Activated CD4-positive, alpha-beta T cell treated with anti-CD3 and anti-CD28 coated beads for 1 hour (primary cell): Measurements from ENCODE around the gene IL25.
"Not testable (repeated sequence)": the region's sequence is repeated elsewhere in the genome, so short reads cannot be mapped to it uniquely, and the experiment has no call there.

Experiments
- DNase-seq: peaks from one replicate; pipeline ENCODE4 v3.0.0-alpha.2; 2020

The IL25 gene

DNA sequence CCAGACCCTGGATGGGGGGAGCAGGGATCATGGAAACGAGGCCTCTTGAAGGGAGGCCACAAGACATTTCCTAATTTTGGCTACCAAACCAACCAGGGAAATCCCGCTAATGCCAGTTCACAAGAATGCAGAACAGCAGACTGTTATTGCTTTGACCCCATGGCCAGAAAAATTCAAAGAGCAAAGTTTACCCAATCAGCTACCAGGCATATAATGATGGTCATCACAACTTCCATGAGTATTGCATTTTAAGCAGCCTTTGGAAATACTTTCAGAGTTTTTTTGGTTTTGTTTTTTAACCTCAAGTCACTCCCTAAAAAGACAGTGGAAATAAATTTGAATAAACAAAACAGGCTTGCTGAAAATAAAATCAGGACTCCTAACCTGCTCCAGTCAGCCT lies at the start of gene IL25:
Gene IL25 (plus strand): TSS at position 301 of the 400 bp plus-strand sequence.
- no peak for DNase-seq

GRCh38 chr14:23323838-23324454 lies 48.7 kb upstream of the IL25 start:
- no peak for DNase-seq

DNA sequence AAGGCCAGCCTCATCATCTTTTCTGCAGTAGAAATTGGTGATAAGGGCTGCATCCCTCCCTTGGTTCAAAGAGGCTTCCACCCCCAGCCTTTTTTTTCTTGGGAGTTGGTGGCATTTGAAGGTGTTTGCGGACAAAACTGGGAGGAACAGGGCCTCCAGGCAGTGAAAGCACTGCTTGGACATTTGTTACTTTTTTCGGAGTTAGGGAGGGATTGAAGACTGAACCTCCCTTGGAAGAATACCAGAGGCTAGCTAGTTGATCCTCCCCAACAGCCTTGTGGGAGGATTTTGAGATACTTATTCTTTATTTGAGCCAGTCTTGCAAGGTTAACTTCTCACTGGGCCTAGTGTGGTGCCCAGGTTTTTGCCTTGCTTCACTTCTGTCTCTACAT lies 48.2 kb upstream of the IL25 start:
- DNase-seq: no peak

DNA sequence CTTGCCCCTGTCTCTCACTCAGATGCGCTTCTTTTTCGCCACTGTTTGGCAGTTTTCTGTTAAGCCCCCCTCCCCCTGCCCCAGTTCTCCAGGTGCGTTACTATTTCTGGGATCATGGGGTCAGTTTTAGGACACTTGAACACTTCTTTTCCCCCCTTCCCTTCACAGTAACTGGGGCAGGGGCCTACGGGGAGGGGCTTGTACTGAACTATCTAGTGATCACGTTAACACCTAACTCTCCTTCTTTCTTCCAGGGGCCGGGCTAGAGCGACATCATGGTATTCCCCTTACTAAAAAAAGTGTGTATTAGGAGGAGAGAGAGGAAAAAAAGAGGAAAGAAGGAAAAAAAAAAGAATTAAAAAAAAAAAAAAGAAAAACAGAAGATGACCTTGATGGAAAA lies 47.6 kb upstream of the IL25 start:
- no peak for DNase-seq

- DNase-seq: not testable (repeated sequence)
These were observed 46.9 kb upstream of the IL25 start for GRCh38 chr14:23325746-23326145.

GRCh38 chr14:23326491-23327332 lies 45.9 kb upstream of the IL25 start:
- no peak for DNase-seq

- DNase-seq: peak; percentile 44
These were observed 44.5 kb upstream of the IL25 start for GRCh38 chr14:23327947-23328744.

DNA sequence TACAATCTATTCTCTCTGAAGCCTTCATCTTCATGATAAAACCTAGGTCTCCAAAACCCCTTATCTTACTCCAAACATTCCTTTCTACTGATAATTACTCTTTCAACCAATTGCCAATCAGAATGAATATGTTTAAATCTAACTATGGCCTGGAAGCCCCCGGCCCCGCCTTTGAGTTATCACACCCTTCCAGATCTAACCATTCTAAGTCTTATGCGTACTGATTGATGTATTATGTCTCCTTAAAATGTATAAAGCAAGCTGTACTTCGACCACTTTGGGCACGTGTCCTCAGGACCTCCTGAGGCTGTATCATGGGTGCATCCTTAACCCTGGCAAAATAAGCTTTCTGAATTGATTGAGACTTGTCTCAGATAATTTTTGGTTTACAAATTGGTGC lies 37.0 kb upstream of the IL25 start:
- no peak for DNase-seq

- DNase-seq: no peak
These were observed 32.9 kb upstream of the IL25 start for GRCh38 chr14:23339506-23340268.

DNA sequence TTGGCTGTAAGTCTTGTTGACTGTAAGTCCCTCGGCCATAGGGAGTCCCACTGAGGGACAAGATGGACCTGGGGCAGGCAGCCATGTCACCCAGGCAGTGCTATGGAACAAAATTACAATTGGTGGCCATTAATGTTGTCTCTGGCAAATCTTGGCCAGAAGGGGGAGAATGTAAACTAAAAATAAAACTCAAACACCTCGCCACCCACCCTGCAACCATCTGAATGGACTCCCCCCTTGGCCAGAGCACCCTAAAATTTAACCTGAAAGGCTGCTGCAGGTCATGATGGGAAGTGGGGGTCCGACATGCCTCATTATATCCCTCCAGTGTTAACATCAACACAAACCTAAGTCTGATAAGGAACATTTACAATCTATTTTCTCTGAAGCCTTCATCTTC lies 28.1 kb upstream of the IL25 start:
- no peak for DNase-seq

DNA sequence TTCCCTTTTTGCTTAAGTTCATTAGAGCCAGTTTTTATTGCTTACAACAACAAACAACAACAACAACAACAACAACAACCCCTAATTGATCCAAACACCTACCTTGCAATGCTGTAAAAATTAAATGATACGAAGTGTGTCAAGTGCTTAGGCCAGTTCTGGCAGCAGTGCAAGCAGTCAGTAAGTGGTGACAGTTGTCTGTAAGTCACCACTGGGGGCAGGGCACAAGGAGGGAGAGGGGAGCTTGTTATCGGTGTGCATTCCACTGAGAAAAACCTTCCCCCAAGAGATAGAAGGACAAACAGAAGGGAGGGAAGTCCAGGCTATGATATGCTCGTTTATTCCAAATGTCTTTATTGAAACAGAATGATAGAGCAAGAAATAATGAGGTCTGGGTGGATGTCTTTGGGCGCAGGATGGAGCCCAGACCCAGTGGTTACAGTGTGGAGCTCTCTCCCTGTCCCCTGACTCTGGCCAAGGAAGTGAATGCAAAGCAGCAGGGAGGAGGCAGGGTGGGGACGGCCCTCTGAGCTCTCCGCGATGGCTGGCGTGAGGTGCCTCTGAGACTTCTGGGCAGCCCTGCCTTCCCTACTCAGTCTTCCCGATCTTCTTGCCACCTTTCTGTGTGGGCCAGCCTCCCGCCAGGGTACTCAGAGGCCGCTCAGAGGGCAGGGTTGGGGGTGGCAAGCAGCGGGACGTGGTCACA lies 26.5 kb upstream of the IL25 start:
- no peak for DNase-seq

- DNase-seq: no peak
These were observed 25.8 kb upstream of the IL25 start for GRCh38 chr14:23346693-23347405.

- no peak for DNase-seq
These were observed 25.0 kb upstream of the IL25 start for GRCh38 chr14:23347406-23348296.

GRCh38 chr14:23348297-23348655 lies 24.3 kb upstream of the IL25 start:
- DNase-seq: no peak

- no peak for DNase-seq
These were observed 23.3 kb upstream of the IL25 start for GRCh38 chr14:23349156-23349845.

GRCh38 chr14:23351681-23352505 lies 20.7 kb upstream of the IL25 start:
- DNase-seq: no peak

DNA sequence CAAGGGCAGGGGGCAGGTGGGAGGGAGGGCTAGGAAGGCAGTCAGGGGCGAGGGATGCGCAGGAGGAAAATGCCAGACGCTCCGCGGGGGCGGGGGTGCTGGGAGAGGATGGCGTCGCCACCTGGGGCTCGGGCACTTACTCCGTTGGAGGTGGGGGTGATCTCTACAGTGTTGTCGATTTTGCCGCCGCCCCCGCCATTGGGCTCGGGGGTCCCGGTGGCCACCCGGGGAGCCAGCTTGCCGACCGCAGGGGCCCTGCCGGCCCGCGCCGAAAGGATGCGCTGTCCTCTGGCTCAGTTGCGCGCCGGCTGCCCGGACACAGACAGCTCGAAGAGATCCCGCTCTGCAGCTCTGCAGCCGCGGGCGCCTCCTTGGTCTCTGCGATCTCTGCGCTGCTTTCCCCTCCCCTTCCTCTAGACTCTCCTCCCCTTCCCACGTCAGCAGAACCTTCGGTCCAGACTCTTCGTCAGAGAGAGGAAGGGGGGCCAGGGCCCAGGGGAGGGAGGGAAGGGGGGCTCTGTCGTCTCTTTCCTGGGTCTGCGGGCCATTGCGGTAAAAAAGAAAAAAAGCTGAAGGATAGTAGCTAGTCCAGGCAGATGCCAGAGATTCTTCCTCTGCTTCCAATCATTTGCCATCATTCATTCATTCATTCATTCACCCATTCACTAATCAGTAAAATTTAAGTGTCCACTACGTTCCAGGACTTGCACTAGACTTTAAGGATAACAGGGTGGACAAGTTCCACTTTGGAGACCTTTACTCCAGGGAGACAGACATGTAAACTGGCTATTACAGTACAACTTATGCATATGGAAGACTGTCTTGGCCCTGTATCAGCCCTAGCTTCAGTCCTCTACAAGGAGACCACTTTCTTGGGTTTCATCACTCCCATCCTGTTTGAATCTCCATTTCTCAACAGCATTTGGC lies 19.8 kb upstream of the IL25 start, which contains the start of gene SLC22A17:
Gene SLC22A17 (minus strand): TSS at position 382 of the 927 bp plus-strand sequence.
- DNase-seq: peak; percentile 45

DNA sequence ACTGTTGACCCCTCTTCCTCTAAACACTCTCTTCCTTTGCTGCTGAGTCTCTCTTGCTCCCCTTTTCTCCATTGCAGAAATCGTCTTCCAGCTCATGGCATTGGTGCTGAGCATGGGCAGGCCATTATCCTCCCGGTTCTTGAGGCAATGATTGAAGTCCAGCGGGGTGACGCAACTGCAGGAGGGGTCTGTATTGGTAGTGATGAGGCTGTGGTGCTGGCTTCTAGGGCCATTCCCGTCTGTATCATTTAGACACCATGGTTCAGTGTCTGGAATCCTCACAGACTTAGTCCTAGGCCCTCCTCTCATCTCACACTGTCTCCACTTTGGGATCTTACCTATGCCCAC lies 19.2 kb upstream of the IL25 start:
- DNase-seq: no peak
